ENCODE results near the gene B4GALT5. TPM values are rescaled to one million over a fixed set of nuclear protein-coding genes. Genes with fewer than 3 reads are reported as not detected.

Gene B4GALT5
- total RNA-seq, 1 experiment from 2014 or later, result 92.5 TPM

DNA sequence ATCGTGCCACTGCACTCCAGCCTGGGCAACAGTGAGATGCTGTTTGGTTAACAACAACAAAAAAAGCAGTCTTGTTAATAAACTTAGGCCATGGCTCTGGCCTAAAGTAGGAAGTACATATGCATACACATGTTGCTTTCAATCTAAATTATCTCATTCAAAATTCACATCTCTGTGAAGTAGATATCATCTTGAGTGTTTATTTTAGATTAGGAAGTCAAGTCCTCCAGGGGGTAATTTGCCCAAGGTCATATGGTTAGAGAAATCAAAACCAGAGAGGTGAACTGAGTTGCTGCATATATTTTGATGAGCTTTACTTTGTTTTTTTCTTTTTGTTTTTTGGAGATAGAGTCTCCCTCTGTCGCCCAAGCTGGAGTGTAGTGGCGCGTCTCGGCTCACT, 52.8 kb downstream of the B4GALT5 start:
- peaks cover 6 to 8% of the 10 kb centered on the region in 2 experiments; a peak in 1 of 4 replicates for H3K4me1 ChIP-seq (ENCODE audit: control insufficient read depth in 1 of 2, insufficient read depth in 2 of 2, low read length in 2 of 2)
- BruUV-seq (replicated peaks), result no TSS peak
- H3K27ac ChIP-seq (ENCODE audit: low read depth, low read length), result no peak overlapping the region
- H3K9me3 ChIP-seq (ENCODE audit: control insufficient read depth in 1 of 2, insufficient read depth in 1 of 2, low read depth in 1 of 2, low read length in 2 of 2), result no peaks in the 10 kb centered on the region
- no peak overlapping the region for H3K4me2 ChIP-seq (ENCODE audit: low read length)
- no peak for DNase-seq (ENCODE audit: low read depth, low spot score)
- no peak for ATAC-seq
- no peak overlapping the region for H3K9ac ChIP-seq (ENCODE audit: low read length)
- TF ChIP-seq ZFX (IDR thresholded peaks at IDR 0.05) (no peak), SIN3A (IDR thresholded peaks at IDR 0.05; ENCODE audit: low read depth) (no peak), ZNF274 (IDR thresholded peaks at IDR 0.05; ENCODE audit: low read depth, low read length) (no peak), RAD21 (IDR thresholded peaks at IDR 0.05; ENCODE audit: low read depth) (no peak)
- TF ChIP-seq, protein P1, sequence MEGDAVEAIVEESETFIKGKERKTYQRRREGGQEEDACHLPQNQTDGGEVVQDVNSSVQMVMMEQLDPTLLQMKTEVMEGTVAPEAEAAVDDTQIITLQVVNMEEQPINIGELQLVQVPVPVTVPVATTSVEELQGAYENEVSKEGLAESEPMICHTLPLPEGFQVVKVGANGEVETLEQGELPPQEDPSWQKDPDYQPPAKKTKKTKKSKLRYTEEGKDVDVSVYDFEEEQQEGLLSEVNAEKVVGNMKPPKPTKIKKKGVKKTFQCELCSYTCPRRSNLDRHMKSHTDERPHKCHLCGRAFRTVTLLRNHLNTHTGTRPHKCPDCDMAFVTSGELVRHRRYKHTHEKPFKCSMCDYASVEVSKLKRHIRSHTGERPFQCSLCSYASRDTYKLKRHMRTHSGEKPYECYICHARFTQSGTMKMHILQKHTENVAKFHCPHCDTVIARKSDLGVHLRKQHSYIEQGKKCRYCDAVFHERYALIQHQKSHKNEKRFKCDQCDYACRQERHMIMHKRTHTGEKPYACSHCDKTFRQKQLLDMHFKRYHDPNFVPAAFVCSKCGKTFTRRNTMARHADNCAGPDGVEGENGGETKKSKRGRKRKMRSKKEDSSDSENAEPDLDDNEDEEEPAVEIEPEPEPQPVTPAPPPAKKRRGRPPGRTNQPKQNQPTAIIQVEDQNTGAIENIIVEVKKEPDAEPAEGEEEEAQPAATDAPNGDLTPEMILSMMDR (IDR thresholded peaks at IDR 0.05 in 2 of 3, conservative IDR thresholded peaks at IDR 0.05 in 1 of 3; ENCODE audit: borderline replicate concordance in 1 of 3, insufficient read depth in 1 of 3, low read depth in 2 of 3, low read length in 2 of 3), result no peak
- intact Hi-C loops (cut with micrococcal nuclease), result no loop called here
- H3K27me3 ChIP-seq (ENCODE audit: insufficient read depth, low read length), result no peaks in the 10 kb centered on the region
- ChIA-PET RAD21 (ENCODE audit: low non-redundant PET in 1 of 2, low total read pairs in 2 of 2, uncharacterized antibody in 2 of 2, unreplicated experiment in 2 of 2) (no interaction called here), POLR2A (no interaction called here), CTCF (no interaction called here)
- no peak overlapping the region for H3K4me3 ChIP-seq (replicated peaks in 1 of 2; ENCODE audit: low read depth in 1 of 2, low read length in 2 of 2)
- peaks cover 8% of the 10 kb centered on the region in 2 experiments; a peak in 3 of 4 replicates for H3K36me3 ChIP-seq (ENCODE audit: control insufficient read depth in 1 of 2, insufficient read depth in 2 of 2, low read length in 2 of 2)
- no peak overlapping the region for H2AFZ ChIP-seq (ENCODE audit: low read depth, low read length, poor library complexity, severe bottlenecking)
- H4K20me1 ChIP-seq (ENCODE audit: insufficient read depth), result peaks cover 31% of the 10 kb centered on the region; the same call in 1 of the 2 replicates
- no peaks in the 10 kb centered on the region for H3K9me2 ChIP-seq (ENCODE audit: insufficient read depth)
- peaks cover 99% of the 10 kb centered on the region for H3K79me2 ChIP-seq (ENCODE audit: insufficient read depth, low read length)

DNA sequence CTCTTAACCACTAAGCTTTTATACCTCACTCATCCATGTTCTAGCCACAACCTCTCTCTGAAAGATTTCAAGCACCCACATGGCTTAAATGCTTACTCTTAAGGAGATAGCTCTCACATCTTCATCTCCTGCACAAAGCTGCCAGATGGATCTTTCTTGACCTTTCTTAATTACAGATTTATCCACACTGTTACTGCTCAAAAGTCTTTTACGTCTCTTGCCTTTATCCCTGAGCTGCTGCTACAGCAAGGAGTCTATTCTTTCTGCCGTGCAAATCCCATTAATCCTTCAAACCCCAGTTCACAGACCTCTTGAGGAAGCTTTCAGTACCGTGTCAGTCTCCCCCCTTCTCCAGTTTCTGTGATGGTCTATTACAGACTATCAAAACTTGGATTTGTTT, 54.6 kb downstream of the B4GALT5 start:
- Histone ChIP-seq H4K20me1 (ENCODE audit: insufficient read depth) (peaks cover 30% of the 10 kb centered on the region; the same call in 1 of the 2 replicates), H3K9ac (ENCODE audit: low read length) (no peak overlapping the region), H3K36me3 (ENCODE audit: control insufficient read depth in 1 of 2, insufficient read depth in 2 of 2, low read length in 2 of 2) (peaks cover 16 to 18% of the 10 kb centered on the region in 2 experiments), H3K27ac (ENCODE audit: low read depth, low read length) (no peak overlapping the region), H3K4me1 (ENCODE audit: control insufficient read depth in 1 of 2, insufficient read depth in 2 of 2, low read length in 2 of 2) (peaks cover 6 to 8% of the 10 kb centered on the region in 2 experiments; a peak in 1 of 4 replicates), H3K9me2 (ENCODE audit: insufficient read depth) (no peaks in the 10 kb centered on the region), H3K27me3 (ENCODE audit: insufficient read depth, low read length) (no peaks in the 10 kb centered on the region), H3K79me2 (ENCODE audit: insufficient read depth, low read length) (peaks cover 92% of the 10 kb centered on the region), H3K9me3 (ENCODE audit: control insufficient read depth in 1 of 2, insufficient read depth in 1 of 2, low read depth in 1 of 2, low read length in 2 of 2) (no peaks in the 10 kb centered on the region), H2AFZ (ENCODE audit: low read depth, low read length, poor library complexity, severe bottlenecking) (no peak overlapping the region), H3K4me2 (ENCODE audit: low read length) (no peak overlapping the region), H3K4me3 (replicated peaks in 1 of 2; ENCODE audit: low read depth in 1 of 2, low read length in 2 of 2) (no peak overlapping the region)
- POLR2A ChIA-PET, result no interaction called here
- CTCF ChIA-PET, result no interaction called here
- DNase-seq (ENCODE audit: low read depth, low spot score) (no peak), ATAC-seq (no peak)
- RAD21 ChIA-PET (ENCODE audit: low non-redundant PET in 1 of 2, low total read pairs in 2 of 2, uncharacterized antibody in 2 of 2, unreplicated experiment in 2 of 2), result interaction anchor here in 1 of 2 experiments (0.5 kb wide), 1 partner anchor 51 kb away, joined by 4 read pairs; no protein-coding TSS in a partner anchor
- intact Hi-C loops (cut with micrococcal nuclease), result no loop called here
- BruUV-seq (replicated peaks), result no TSS peak
- TF ChIP-seq TCF7L2 (IDR thresholded peaks at IDR 0.05; ENCODE audit: borderline replicate concordance, extremely low read depth, insufficient read depth, insufficient read length), result no peak
- TF ChIP-seq, protein P2, sequence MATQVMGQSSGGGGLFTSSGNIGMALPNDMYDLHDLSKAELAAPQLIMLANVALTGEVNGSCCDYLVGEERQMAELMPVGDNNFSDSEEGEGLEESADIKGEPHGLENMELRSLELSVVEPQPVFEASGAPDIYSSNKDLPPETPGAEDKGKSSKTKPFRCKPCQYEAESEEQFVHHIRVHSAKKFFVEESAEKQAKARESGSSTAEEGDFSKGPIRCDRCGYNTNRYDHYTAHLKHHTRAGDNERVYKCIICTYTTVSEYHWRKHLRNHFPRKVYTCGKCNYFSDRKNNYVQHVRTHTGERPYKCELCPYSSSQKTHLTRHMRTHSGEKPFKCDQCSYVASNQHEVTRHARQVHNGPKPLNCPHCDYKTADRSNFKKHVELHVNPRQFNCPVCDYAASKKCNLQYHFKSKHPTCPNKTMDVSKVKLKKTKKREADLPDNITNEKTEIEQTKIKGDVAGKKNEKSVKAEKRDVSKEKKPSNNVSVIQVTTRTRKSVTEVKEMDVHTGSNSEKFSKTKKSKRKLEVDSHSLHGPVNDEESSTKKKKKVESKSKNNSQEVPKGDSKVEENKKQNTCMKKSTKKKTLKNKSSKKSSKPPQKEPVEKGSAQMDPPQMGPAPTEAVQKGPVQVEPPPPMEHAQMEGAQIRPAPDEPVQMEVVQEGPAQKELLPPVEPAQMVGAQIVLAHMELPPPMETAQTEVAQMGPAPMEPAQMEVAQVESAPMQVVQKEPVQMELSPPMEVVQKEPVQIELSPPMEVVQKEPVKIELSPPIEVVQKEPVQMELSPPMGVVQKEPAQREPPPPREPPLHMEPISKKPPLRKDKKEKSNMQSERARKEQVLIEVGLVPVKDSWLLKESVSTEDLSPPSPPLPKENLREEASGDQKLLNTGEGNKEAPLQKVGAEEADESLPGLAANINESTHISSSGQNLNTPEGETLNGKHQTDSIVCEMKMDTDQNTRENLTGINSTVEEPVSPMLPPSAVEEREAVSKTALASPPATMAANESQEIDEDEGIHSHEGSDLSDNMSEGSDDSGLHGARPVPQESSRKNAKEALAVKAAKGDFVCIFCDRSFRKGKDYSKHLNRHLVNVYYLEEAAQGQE (IDR thresholded peaks at IDR 0.05; ENCODE audit: low read depth), result no peak
- TF ChIP-seq RAD21 (IDR thresholded peaks at IDR 0.05; ENCODE audit: low read depth), result no peak
- TF ChIP-seq ZFX (IDR thresholded peaks at IDR 0.05), result no peak
- no peak for TF ChIP-seq CBX3 (IDR thresholded peaks at IDR 0.05; ENCODE audit: low read depth)
- TF ChIP-seq, protein P3, sequence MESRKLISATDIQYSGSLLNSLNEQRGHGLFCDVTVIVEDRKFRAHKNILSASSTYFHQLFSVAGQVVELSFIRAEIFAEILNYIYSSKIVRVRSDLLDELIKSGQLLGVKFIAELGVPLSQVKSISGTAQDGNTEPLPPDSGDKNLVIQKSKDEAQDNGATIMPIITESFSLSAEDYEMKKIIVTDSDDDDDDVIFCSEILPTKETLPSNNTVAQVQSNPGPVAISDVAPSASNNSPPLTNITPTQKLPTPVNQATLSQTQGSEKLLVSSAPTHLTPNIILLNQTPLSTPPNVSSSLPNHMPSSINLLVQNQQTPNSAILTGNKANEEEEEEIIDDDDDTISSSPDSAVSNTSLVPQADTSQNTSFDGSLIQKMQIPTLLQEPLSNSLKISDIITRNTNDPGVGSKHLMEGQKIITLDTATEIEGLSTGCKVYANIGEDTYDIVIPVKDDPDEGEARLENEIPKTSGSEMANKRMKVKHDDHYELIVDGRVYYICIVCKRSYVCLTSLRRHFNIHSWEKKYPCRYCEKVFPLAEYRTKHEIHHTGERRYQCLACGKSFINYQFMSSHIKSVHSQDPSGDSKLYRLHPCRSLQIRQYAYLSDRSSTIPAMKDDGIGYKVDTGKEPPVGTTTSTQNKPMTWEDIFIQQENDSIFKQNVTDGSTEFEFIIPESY (IDR thresholded peaks at IDR 0.05; ENCODE audit: extremely low read depth, insufficient replicate concordance, low read length), result no peak
- TF ChIP-seq YY1 (IDR thresholded peaks at IDR 0.05; ENCODE audit: extremely low read depth, insufficient replicate concordance, low read depth, low read length), result no peak
- TF ChIP-seq FOSL1 (IDR thresholded peaks at IDR 0.05; ENCODE audit: low read depth), result no peak
